IMR-90 (cell line): ENCODE data around the gene FMOD. TPM values are rescaled to one million over a fixed set of nuclear protein-coding genes. Genes with fewer than 3 reads are reported as not detected.
A peak's percentile ranks its signal among the peaks of the same experiment; 100 is the strongest.

ENCODE experiments used
- ATAC-seq: fragments of 200-7000 bp; cut with Tn5 transposase; 2 replicates; pipeline ENCODE4 v1.9.1; 2020; ENCODE audit warnings: low read depth, mild to moderate bottlenecking, moderate library complexity
- BruUV-seq: library from RNA; stranded (reverse); fragments of 400-500 nt; replicated peaks from 2 replicates; lab custom pipeline; 2021; lab: Mats Ljungman, UMichigan
- CTCF ChIA-PET: fragments of 300-600 bp; formaldehyde crosslinking; extraction: SDS; loops from one replicate; lab custom pipeline; 2021; ENCODE audit warnings: antibody characterized with exemption; lab: Yijun Ruan, JAX
- POLR2A ChIA-PET: fragments of 300-600 bp; sonication (Branson Sonifier 250); formaldehyde crosslinking; loops from one replicate; lab custom pipeline; 2022; ENCODE audit warnings: antibody characterized with exemption; ENCODE audit not compliant: unreplicated experiment; lab: Charles Lee
- DNase-seq: peaks from one replicate; pipeline ENCODE4 v3.0.0; 2013
- H2AFZ ChIP-seq: replicated peaks from 2 replicates; pipeline ENCODE3; 2013; ENCODE audit warnings: low read length, mild to moderate bottlenecking; ENCODE audit not compliant: poor library complexity
- H2AK5ac ChIP-seq: 2 replicates; pipeline ENCODE4 v1.6.1; 2013; ENCODE audit warnings: low read depth, low read length, inconsistent platforms
- H2AK9ac ChIP-seq: replicated peaks from 2 replicates; pipeline ENCODE3; 2013; ENCODE audit warnings: mild to moderate bottlenecking, low read depth, low read length, moderate library complexity; ENCODE audit not compliant: poor library complexity
- H2BK120ac ChIP-seq: 2 replicates; pipeline ENCODE4 v1.6.1; 2013; ENCODE audit warnings: low read depth, low read length, inconsistent platforms
- H2BK15ac ChIP-seq: 3 replicates; pipeline ENCODE4 v1.6.1; 2013; ENCODE audit warnings: low read depth, low read length, inconsistent platforms
- H2BK20ac ChIP-seq: 2 replicates; pipeline ENCODE4 v1.6.1; 2013; ENCODE audit warnings: low read depth, mild to moderate bottlenecking, inconsistent platforms, low read length, moderate library complexity
- H2BK5ac ChIP-seq: 2 replicates; pipeline ENCODE4 v1.6.1; 2013; ENCODE audit warnings: mild to moderate bottlenecking, low read depth, low read length, inconsistent platforms; ENCODE audit not compliant: poor library complexity, severe bottlenecking
- H3K14ac ChIP-seq: replicated peaks from 2 replicates; pipeline ENCODE4 v1.6.1; 2013; ENCODE audit warnings: low read depth, low read length, inconsistent platforms
- H3K18ac ChIP-seq: 2 replicates; pipeline ENCODE4 v1.6.1; 2013; ENCODE audit warnings: low read depth, low read length, control low read depth
- H3K23ac ChIP-seq: 2 replicates; pipeline ENCODE4 v1.6.1; 2013; ENCODE audit warnings: low read depth, low read length, inconsistent platforms
- H3K27ac ChIP-seq: 2 replicates; pipeline ENCODE4 v1.5.1; 2013; ENCODE audit warnings: mild to moderate bottlenecking, control low read depth, low read length; ENCODE audit not compliant: insufficient read depth
- H3K27me3 ChIP-seq: 2 replicates; pipeline ENCODE4 v1.6.1; 2013; ENCODE audit warnings: low read length; ENCODE audit not compliant: control insufficient read depth, insufficient read depth
- H3K36me3 ChIP-seq: 2 replicates; pipeline ENCODE4 v1.6.1; 2013; ENCODE audit warnings: low read length, mixed read lengths; ENCODE audit not compliant: control insufficient read depth, insufficient read depth
- H3K4ac ChIP-seq: 2 replicates; pipeline ENCODE4 v1.6.1; 2013; ENCODE audit warnings: low read depth, low read length, inconsistent platforms
- H3K4me1 ChIP-seq: 2 replicates; pipeline ENCODE4 v1.6.1; 2013; ENCODE audit warnings: low read length, mixed read lengths; ENCODE audit not compliant: control insufficient read depth, insufficient read depth
- H3K4me2 ChIP-seq: 2 replicates; pipeline ENCODE4 v1.6.1; 2013; ENCODE audit warnings: low read depth, mild to moderate bottlenecking, control low read depth, low read length, moderate library complexity
- H3K4me3 ChIP-seq: 2 replicates; pipeline ENCODE4 v1.5.1; 2013; ENCODE audit warnings: low read depth, mild to moderate bottlenecking, control low read depth, low read length, moderate library complexity; ENCODE audit not compliant: insufficient read depth
- H3K56ac ChIP-seq: 2 replicates; pipeline ENCODE4 v1.6.1; 2013; ENCODE audit warnings: low read length, inconsistent platforms; ENCODE audit not compliant: insufficient read depth; ENCODE audit errors: extremely low read depth
- H3K79me1 ChIP-seq, 2 experiments: 2 replicates each; pipeline ENCODE4 v1.6.1; 2013; ENCODE audit warnings: low read length in 2 of 2, inconsistent platforms in 1 of 2, low read depth in 1 of 2
- H3K9ac ChIP-seq: 2 replicates; pipeline ENCODE4 v1.6.1; 2013; ENCODE audit warnings: low read depth, low read length, control low read depth
- H3K9me1 ChIP-seq: 2 replicates; pipeline ENCODE4 v1.6.1; 2013; ENCODE audit warnings: low read length, inconsistent platforms; ENCODE audit not compliant: insufficient read depth
- H3K9me3 ChIP-seq: 2 replicates; pipeline ENCODE4 v1.6.1; 2013; ENCODE audit warnings: low read length; ENCODE audit not compliant: control insufficient read depth, insufficient read depth
- H4K20me1 ChIP-seq: 2 replicates; pipeline ENCODE4 v1.6.1; 2013; ENCODE audit warnings: low read length, inconsistent platforms; ENCODE audit not compliant: insufficient read depth
- H4K5ac ChIP-seq: 2 replicates; pipeline ENCODE4 v1.6.1; 2013; ENCODE audit warnings: mild to moderate bottlenecking, low read depth, low read length, control low read depth
- H4K8ac ChIP-seq, 2 experiments: 2 replicates each; pipeline ENCODE4 v1.6.1; 2013; ENCODE audit warnings: low read depth in 2 of 2, low read length in 2 of 2, control low read depth in 1 of 2, inconsistent platforms in 1 of 2
- H4K91ac ChIP-seq: 2 replicates; pipeline ENCODE4 v1.6.1; 2013; ENCODE audit warnings: low read depth, low read length, inconsistent platforms; ENCODE audit not compliant: insufficient read depth
- CEBPB ChIP-seq: IDR thresholded peaks from 2 replicates; pipeline ENCODE4 v1.6.1; 2012; ENCODE audit warnings: low read depth, low read length, improper control_type of control experiment
- MXI1 ChIP-seq: IDR thresholded peaks from 2 replicates; pipeline ENCODE4 v1.6.1; 2012; ENCODE audit warnings: low read depth, mild to moderate bottlenecking, low read length, moderate library complexity, borderline replicate concordance
- NFE2L2 ChIP-seq: fragments of 150-350 bp; IDR thresholded peaks from 2 replicates; pipeline ENCODE4 v1.6.1; 2016; ENCODE audit warnings: low read depth, mild to moderate bottlenecking, low read length
- POLR2A ChIP-seq: IDR thresholded peaks from 2 replicates; pipeline ENCODE4 v1.6.1; 2012; ENCODE audit warnings: mild to moderate bottlenecking, low read depth, low read length
- RAD21 ChIP-seq: IDR thresholded peaks from 2 replicates; pipeline ENCODE4 v1.6.1; 2012; ENCODE audit warnings: low read length, improper control_type of control experiment
- SMC3 ChIP-seq: fragments of 150-350 bp; IDR thresholded peaks from 2 replicates; pipeline ENCODE4 v1.6.1; 2016; ENCODE audit warnings: low read depth, mild to moderate bottlenecking, antibody characterized with exemption, low read length, moderate library complexity
- WGBS, 2 experiments: methylation state at CpG; one replicate each; pipeline versions ENCODE4 v1.1.5 to v1.1.7; 2013; ENCODE audit warnings: missing lambda C conversion rate in 2 of 2; ENCODE audit not compliant: insufficient read length in 1 of 2; ENCODE audit errors: extremely low coverage in 2 of 2; 5-methylcytosine and 5-hydroxymethylcytosine counted together
- dilution Hi-C: fragments of 300-500 bp; cut with HindIII; formaldehyde crosslinking; loops from one replicate; pipeline ENCODE4 v1.14.3; 2018; ENCODE audit warnings: low sequenced_read_pairs; ENCODE audit not compliant: unreplicated experiment
- in situ Hi-C: fragments of 300-500 bp; cut with MboI; formaldehyde crosslinking; loops from 3 replicates; pipeline ENCODE4 v1.14.3; 2019; ENCODE audit warnings: low sequenced_read_pairs, inconsistent platforms, mixed read lengths
- intact Hi-C: fragments of 100-400 bp; cut with micrococcal nuclease; formaldehyde crosslinking; loops from 2 replicates; pipeline ENCODE4 v1.10.0; 2022
- polyA plus RNA-seq, 3 experiments: library from polyadenylated mRNA; depleted of rRNA; stranded (reverse); fragments of >200 nt; gene quantifications; 2 replicates each; pipeline ENCODE4 v1.2.3, GENCODE V29; 2012; ENCODE audit warnings: low replicate concordance in 1 of 3
- total RNA-seq: library from RNA; depleted of rRNA; stranded (reverse); fragments of >200 nt; gene quantifications from 2 replicates; pipeline ENCODE4 v1.2.3, GENCODE V29; 2012

FMOD gene
- total and polyA plus RNA-seq, 2 of the 4 experiments (the other 2 are of a cell fraction): 0.18 to 2.7 TPM

DNA sequence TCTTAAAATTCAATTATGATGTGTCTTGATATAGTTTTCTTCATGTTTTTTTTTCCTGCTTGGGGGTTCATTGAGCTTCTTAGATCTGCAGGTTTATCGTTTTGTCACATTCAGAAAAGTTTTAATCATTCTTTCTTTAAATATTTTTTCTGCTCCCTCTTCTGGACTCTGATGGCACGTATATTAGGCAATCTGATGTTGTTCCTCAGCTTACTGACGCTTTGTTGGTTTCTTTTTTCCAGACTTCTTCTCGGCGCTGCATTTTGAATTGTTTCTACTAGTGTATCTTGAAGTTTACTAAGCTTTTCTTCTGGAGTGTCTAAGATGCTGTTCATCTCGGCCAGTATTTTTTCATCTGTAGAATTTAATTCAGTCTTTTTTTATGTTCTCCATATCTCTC is 44.8 kb upstream of the FMOD start:
- no peak overlapping the region for H3K23ac ChIP-seq
- H3K27me3 ChIP-seq: peaks cover 4% of the 10 kb centered on the region
- intact Hi-C loops: loop anchor here (1.0 kb wide), 1 partner anchor 29 kb away; no protein-coding TSS in a partner anchor
- DNase-seq (no peak), ATAC-seq (no peak; the same call in 1 of the 2 replicates)
- H3K18ac ChIP-seq: no peak overlapping the region
- dilution Hi-C loops: no loop called here
- H2AK9ac ChIP-seq: no peak overlapping the region
- H3K4me2 ChIP-seq: 0 out of 2 replicates have a peak overlapping the region, but pooled peaks have one; percentile 46
- WGBS, 2 experiments: no CpG with 5 or more reads among the region's 6 CpGs
- in situ Hi-C loops: no loop called here
- no peaks in the 10 kb centered on the region for H3K9me1 ChIP-seq
- no peak overlapping the region for H3K4me3 ChIP-seq
- TF ChIP-seq RAD21 (no peak), SMC3 (no peak), NFE2L2 (no peak), POLR2A (no peak), MXI1 (no peak), CEBPB (peak; percentile 52; the same call in 1 of the 2 replicates)
- H2AFZ ChIP-seq: no peak overlapping the region
- ChIA-PET POLR2A (no interaction called here), CTCF (no interaction called here)
- H2BK120ac ChIP-seq: peak overlapping the region; percentile 27; the same call in 1 of the 2 replicates
- H2BK15ac ChIP-seq: no peak overlapping the region
- H4K8ac ChIP-seq: no peak overlapping the region
- no TSS peak for BruUV-seq
- H3K79me1 ChIP-seq: no peaks in the 10 kb centered on the region
- no peak overlapping the region for H3K4ac ChIP-seq
- peak overlapping the region; percentile 9; the same call in 1 of the 2 replicates for H3K27ac ChIP-seq
- H2BK5ac ChIP-seq: no peak overlapping the region
- no peak overlapping the region for H2BK20ac ChIP-seq
- H3K9me3 ChIP-seq: no peaks in the 10 kb centered on the region
- H4K5ac ChIP-seq: no peak overlapping the region
- H3K4me1 ChIP-seq: no peaks in the 10 kb centered on the region; the same call in 1 of the 2 replicates
- no peak overlapping the region for H2AK5ac ChIP-seq
- no peak overlapping the region for H4K91ac ChIP-seq
- no peak overlapping the region for H3K14ac ChIP-seq
- H3K9ac ChIP-seq: peak overlapping the region; percentile 34; the same call in 1 of the 2 replicates
- no peaks in the 10 kb centered on the region for H3K36me3 ChIP-seq
- H3K56ac ChIP-seq: no peak overlapping the region
- no peaks in the 10 kb centered on the region for H4K20me1 ChIP-seq
